Suprapubic skin (tissue), 4 donors: ENCODE results near the gene FAM237A. TPM values are rescaled to one million over a fixed set of nuclear protein-coding genes. Genes with fewer than 3 reads are reported as not detected.

Experiments used
- DNase-seq, 2 donors: peaks; one replicate each; pipeline ENCODE4 v3.0.0-alpha.2; 2019; ENCODE audit warnings: low spot score in 2 of 2
- H3K27ac ChIP-seq: fragments of 200-600 bp; sonication (generic); one replicate; pipeline ENCODE4 v1.5.1; 2019
- H3K27me3 ChIP-seq: fragments of 200-600 bp; sonication (generic); one replicate; pipeline ENCODE4 v1.5.1; 2019
- H3K36me3 ChIP-seq: fragments of 200-600 bp; sonication (generic); one replicate; pipeline ENCODE4 v1.5.1; 2019
- H3K4me1 ChIP-seq: fragments of 200-600 bp; sonication (generic); one replicate; pipeline ENCODE4 v1.5.1; 2019
- H3K4me3 ChIP-seq: fragments of 200-600 bp; sonication (generic); one replicate; pipeline ENCODE4 v1.5.1; 2019; ENCODE audit warnings: mild to moderate bottlenecking
- H3K9me3 ChIP-seq: fragments of 200-600 bp; sonication (generic); one replicate; pipeline ENCODE4 v1.5.1; 2019
- EP300 ChIP-seq: sonication (generic); formaldehyde crosslinking; IDR thresholded peaks from one replicate; pipeline ENCODE4 v1.6.1; 2017; ENCODE audit warnings: antibody characterized with exemption
- POLR2A ChIP-seq, 2 donors: fragments of 450-650 bp; IDR thresholded peaks; one replicate each; pipeline ENCODE4 v1.6.1; 2017; ENCODE audit warnings: antibody characterized with exemption in 2 of 2, mild to moderate bottlenecking in 2 of 2, moderate library complexity in 2 of 2
- POLR2AphosphoS5 ChIP-seq, 3 donors: sonication (generic); formaldehyde crosslinking; IDR thresholded peaks; one replicate each; pipeline ENCODE4 v1.6.1; 2017; ENCODE audit warnings: antibody characterized with exemption in 3 of 3
- WGBS: methylation state at CpG from one replicate; pipeline ENCODE4 v1.1.5; 2018; 5-methylcytosine and 5-hydroxymethylcytosine counted together
- total RNA-seq, 4 donors: library from RNA; depleted of rRNA; stranded (reverse); fragments of >200 nt; gene quantifications; one replicate each; pipeline ENCODE4 v1.1.0, GENCODE V29; 2016
- TF ChIP-seq, protein P1 (sequence below), 2 donors: fragments of 200-600 bp in 1 of 2; fragments of 450-650 bp in 1 of 2; sonication (generic) in 1 of 2; IDR thresholded peaks; one replicate each; pipeline ENCODE4 v1.5.1; 2016 to 2019; ENCODE audit warnings: antibody characterized with exemption in 2 of 2, mild to moderate bottlenecking in 1 of 2, moderate library complexity in 1 of 2

FAM237A gene
- total RNA-seq, 4 donors from 2014 or later, result not detected

DNA sequence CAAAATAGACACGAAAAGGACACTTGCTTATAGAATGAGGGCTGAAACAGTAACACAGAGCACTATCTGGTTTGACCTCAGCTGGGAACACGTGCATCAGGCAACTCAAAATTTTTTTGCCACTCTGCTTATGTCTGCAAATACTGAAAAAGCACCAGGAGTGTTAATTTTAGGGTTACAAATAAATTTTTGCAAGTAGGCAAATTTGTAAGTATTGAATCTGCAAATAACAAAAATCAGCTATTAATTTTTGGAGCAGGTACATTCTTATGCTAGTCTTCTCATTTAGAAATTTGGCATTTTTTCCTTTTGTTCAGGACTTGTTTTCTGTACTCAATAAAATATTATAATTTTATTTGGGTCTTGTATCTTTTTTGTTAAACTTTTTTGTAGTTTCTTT, 46.2 kb downstream of the FAM237A start:
- WGBS, result 70% methylated on average over 2 of the region's 2 CpGs
- no peaks in the 10 kb centered on the region for H3K36me3 ChIP-seq
- H3K27ac ChIP-seq, result no peak overlapping the region
- TF ChIP-seq, protein P1, sequence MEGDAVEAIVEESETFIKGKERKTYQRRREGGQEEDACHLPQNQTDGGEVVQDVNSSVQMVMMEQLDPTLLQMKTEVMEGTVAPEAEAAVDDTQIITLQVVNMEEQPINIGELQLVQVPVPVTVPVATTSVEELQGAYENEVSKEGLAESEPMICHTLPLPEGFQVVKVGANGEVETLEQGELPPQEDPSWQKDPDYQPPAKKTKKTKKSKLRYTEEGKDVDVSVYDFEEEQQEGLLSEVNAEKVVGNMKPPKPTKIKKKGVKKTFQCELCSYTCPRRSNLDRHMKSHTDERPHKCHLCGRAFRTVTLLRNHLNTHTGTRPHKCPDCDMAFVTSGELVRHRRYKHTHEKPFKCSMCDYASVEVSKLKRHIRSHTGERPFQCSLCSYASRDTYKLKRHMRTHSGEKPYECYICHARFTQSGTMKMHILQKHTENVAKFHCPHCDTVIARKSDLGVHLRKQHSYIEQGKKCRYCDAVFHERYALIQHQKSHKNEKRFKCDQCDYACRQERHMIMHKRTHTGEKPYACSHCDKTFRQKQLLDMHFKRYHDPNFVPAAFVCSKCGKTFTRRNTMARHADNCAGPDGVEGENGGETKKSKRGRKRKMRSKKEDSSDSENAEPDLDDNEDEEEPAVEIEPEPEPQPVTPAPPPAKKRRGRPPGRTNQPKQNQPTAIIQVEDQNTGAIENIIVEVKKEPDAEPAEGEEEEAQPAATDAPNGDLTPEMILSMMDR (IDR thresholded peaks at IDR 0.05), result no peak
- TF ChIP-seq POLR2A (IDR thresholded peaks at IDR 0.05) (no peak), POLR2AphosphoS5 (IDR thresholded peaks at IDR 0.05) (no peak), EP300 (no peak)
- DNase-seq, result no peak
- no peak overlapping the region for H3K4me3 ChIP-seq
- H3K27me3 ChIP-seq, result no peaks in the 10 kb centered on the region
- H3K9me3 ChIP-seq, result no peaks in the 10 kb centered on the region
- no peaks in the 10 kb centered on the region for H3K4me1 ChIP-seq

DNA sequence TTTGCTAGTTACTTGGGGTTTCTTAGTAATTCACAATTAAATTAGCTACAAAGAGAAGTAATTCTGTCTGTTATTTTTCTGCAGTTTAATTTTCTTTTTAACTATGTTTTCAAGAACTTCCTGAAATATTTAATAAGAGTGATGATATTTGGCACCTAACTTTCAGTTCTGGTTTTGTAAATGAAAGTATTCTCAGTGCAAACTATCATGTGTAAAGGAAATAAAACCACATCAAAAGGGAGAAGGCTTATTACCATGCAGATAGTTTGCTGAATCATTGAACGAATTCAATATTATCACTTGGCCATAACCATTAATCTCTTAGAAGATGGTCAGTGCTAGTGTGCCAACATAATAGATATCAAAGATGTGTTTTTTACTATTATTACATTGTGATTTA, 46.7 kb downstream of the FAM237A start:
- Histone ChIP-seq H3K27ac (no peak overlapping the region), H3K4me3 (no peak overlapping the region), H3K4me1 (no peaks in the 10 kb centered on the region), H3K36me3 (no peaks in the 10 kb centered on the region), H3K9me3 (no peaks in the 10 kb centered on the region), H3K27me3 (no peaks in the 10 kb centered on the region)
- 58% methylated on average over 1 of the region's 1 CpG for WGBS
- no peak for DNase-seq
- TF ChIP-seq POLR2AphosphoS5 (IDR thresholded peaks at IDR 0.05) (no peak), POLR2A (IDR thresholded peaks at IDR 0.05) (no peak), EP300 (no peak)
- TF ChIP-seq, protein P1 (IDR thresholded peaks at IDR 0.05), result no peak

DNA sequence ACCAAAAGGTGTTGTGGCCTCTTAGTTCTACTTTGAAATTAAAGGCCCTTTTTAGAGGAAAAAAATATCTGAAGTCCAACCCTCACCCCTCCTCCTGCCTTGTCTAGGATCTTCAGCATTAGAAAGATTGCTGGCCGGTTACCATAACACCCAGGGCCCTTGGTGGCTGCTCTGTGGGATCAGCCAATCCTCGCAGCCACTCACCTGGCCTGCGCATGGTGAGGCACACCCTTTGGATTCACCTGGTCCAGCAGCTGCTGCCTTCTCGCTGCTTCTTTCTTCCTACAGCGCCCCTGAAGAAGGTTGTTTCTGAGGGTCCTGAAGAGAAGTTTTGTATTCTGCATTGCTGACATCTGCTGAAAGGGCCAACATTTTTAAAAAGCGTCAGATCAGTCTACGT, 50.7 kb downstream of the FAM237A start:
- TF ChIP-seq, protein P1 (IDR thresholded peaks at IDR 0.05), result no peak
- TF ChIP-seq POLR2AphosphoS5 (IDR thresholded peaks at IDR 0.05) (no peak), POLR2A (IDR thresholded peaks at IDR 0.05) (no peak), EP300 (no peak)
- no peak for DNase-seq
- Histone ChIP-seq H3K36me3 (no peaks in the 10 kb centered on the region), H3K4me1 (no peaks in the 10 kb centered on the region), H3K27ac (no peak overlapping the region), H3K4me3 (no peak overlapping the region), H3K9me3 (no peaks in the 10 kb centered on the region), H3K27me3 (no peaks in the 10 kb centered on the region)
- 67% methylated on average over 7 of the region's 7 CpGs for WGBS

DNA sequence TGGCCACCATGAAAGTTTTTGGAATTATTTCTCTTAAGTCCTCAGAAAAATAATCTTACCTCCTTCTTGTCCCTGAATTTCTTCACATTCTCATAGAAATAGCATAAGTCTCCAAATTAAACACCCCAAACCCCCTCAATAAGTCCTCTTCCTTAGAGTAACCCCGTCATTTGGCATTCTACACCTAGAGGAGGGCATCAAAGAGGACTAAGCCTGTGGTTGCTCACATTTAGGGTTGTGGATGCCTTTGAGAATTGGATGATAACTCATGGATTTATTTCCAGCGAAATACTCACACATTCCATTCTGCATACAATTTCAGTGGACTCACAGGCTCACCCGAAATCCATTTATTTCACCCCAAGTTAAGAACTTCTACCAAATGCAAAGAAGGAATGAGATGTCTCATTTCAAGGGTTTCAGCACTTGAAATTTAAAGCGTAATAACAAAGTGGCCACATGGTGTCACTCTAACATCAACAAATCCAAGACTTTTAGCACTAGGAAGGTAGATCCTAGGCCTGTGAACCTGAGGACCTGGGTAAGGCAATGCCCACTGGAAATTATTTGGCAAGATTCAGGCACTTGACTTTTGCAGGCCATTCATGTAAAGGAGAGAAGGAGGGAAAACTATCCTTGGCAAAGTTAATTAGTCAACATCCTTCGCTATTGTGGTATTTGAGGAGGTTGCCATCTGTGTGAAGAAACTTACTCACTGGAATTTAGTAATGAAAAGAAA, 51.3 kb downstream of the FAM237A start:
- no peaks in the 10 kb centered on the region for H3K9me3 ChIP-seq
- 37% methylated on average over 5 of the region's 5 CpGs for WGBS
- H3K27me3 ChIP-seq, result no peaks in the 10 kb centered on the region
- no peak overlapping the region for H3K27ac ChIP-seq
- no peak overlapping the region for H3K4me3 ChIP-seq
- no peaks in the 10 kb centered on the region for H3K36me3 ChIP-seq
- no peaks in the 10 kb centered on the region for H3K4me1 ChIP-seq
- TF ChIP-seq, protein P1 (IDR thresholded peaks at IDR 0.05), result peak; percentile 36 to 56
- no peak for TF ChIP-seq POLR2A (IDR thresholded peaks at IDR 0.05)
- no peak for DNase-seq

DNA sequence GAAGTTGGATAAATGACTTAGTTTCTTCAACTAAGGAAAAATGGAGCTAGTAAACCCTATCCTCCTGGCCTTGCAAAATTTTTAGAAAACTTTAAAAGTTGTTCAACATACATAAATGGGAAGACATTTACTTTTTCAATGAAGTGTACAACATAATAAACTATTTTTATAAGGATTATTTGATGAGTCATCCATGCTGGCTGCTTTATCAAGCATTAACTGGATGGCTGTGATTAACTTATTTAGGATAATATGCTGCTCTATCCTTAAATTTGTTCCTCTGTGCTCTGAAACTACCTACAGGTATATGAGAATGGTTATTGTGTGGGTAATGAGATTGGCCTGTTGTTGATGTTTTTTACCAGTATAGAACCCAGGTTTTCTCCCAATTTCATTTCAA, 54.6 kb downstream of the FAM237A start:
- Histone ChIP-seq H3K4me3 (no peak overlapping the region), H3K27ac (no peak overlapping the region), H3K4me1 (no peaks in the 10 kb centered on the region), H3K9me3 (no peaks in the 10 kb centered on the region), H3K27me3 (peaks cover 4% of the 10 kb centered on the region), H3K36me3 (no peaks in the 10 kb centered on the region)
- TF ChIP-seq POLR2AphosphoS5 (IDR thresholded peaks at IDR 0.05) (no peak), POLR2A (IDR thresholded peaks at IDR 0.05) (no peak), EP300 (no peak)
- TF ChIP-seq, protein P1 (IDR thresholded peaks at IDR 0.05), result no peak
- no peak for DNase-seq
